ENCODE data around the gene TMEM190.
"Not testable (repeated sequence)": the region's sequence is repeated elsewhere in the genome, so short reads cannot be mapped to it uniquely, and the experiment has no call there.

TMEM190 gene

GRCh38 chr19:55376241-55376933, at the start of gene TMEM190:
Gene TMEM190 (plus strand): TSS chr19:55376826. CDS start chr19:55376854, 28 bp downstream.
- DNase-seq (ENCODE audit: low read depth in 2 of 3, low spot score in 2 of 3) = no peak

GRCh38 chr19:55328774-55329318, 47.8 kb upstream of the TMEM190 start:
- DNase-seq (ENCODE audit: low read depth in 2 of 3, low spot score in 2 of 3) = not testable (repeated sequence)

DNA sequence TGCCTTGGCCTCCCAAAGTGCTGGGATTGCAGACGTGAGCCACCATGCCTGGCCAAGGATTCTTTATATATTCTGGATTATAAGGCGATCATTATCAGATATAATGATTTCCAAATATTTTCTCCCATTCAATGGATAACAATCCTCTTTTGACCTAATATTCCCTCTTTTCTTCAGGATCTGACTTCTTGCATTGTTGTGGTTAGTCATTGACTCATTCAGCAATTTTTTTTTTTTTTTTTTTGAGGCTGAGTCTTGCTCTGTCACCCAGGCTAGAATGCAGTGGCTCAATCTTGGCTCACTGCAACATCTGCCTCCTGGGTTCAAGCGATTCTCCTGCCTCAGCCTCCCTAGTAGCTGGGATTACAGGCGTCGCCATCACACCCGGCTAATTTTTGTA, 46.8 kb upstream of the TMEM190 start:
- not testable (repeated sequence) for DNase-seq (ENCODE audit: low read depth in 2 of 3, low spot score in 2 of 3)

DNA sequence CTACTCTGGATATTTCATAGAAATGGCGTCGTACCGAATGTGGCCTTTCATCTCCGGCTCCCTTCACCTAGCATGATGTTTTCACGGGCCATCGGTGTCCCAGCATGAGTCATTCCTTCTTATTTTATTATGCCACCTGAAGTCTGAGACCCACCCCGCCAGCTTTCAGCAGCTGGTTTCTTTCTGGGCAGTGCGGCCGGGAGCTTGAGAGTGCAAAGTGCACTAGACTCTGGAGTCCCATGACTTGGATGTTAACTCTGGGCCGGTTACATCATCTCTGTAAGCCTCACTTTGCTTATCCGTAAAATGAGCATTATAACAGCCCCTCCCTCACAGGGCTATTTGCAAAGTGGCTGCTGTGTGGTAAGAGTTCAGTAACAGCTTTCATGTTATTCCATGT, 42.8 kb upstream of the TMEM190 start:
- no peak for DNase-seq (ENCODE audit: low read depth in 2 of 3, low spot score in 2 of 3)

DNA sequence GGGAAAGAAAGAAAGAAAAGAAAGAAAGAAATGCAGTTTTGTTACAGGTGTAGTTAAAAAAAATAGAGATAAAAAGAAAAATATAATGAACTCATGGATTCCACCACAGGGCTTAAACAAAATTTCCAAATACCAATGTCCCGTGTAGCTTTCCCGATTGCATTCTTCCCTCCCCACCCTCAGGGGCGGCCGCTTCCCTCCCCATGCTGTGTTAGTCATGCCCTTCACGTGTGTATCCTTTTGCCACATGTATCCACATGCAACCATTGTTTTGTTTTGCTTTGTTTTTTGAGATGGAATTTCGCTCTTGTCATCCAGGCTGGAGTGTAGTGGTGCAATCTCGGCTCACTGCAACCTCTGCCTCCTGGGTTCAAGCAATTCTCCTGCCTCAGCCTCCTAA, 40.5 kb upstream of the TMEM190 start:
- no peak for DNase-seq (ENCODE audit: low read depth in 2 of 3, low spot score in 2 of 3)

- peak; percentile 99 to 100 (median 100) for DNase-seq (ENCODE audit: low read depth in 2 of 3, low spot score in 2 of 3)
Measured at GRCh38 chr19:55339105-55339888, 37.3 kb upstream of the TMEM190 start, which contains the start of gene KMT5C. Gene KMT5C (plus strand): TSS chr19:55339876. CDS start chr19:55341937, 2,061 bp downstream.

DNA sequence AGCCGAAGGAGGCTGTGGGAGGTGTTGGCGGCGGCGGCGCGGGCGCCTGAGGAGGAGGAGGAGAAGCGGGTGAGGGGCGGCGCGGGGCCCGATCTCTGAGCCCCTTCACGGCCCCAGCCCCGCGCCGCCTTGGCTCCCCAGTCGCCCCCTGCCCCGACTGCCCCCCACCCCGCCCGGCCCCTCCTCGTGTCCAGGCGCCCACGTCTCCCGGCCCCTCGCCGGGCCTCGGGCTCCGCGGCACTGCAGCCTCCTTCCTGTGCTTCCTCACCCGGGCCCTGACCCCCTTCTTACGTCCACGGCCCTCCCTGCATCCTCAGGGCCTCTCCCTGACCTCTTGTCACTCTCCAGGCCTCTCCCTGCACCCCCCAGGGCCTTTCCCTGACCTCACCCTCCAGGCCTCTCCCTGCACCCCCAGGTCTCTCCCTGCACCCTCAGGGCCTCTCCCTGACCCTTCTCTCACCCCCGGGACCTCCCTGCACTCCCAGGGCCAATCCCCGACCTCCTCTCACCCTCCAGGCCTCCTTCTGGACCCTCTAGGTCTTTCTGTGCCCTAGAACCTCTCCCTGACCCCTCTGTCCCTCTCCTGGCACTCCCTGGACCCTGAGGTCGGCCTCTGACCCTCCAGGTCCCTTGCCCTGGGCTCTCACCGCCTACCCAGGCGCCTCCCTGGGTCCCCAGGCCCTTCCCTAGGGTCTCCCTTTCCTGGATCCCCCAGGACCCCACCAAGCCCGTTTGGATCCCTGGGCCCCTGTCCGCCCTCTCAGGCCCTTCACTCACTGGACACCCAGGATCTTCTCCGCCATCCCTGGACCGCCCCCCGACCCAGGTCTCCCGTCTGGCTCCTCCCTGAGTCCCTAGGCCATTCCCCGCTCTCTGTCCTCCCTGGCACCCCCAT, 36.5 kb upstream of the TMEM190 start:
- peak in 1 of 3 experiments; percentile 30 for DNase-seq (ENCODE audit: low read depth in 2 of 3, low spot score in 2 of 3)

DNA sequence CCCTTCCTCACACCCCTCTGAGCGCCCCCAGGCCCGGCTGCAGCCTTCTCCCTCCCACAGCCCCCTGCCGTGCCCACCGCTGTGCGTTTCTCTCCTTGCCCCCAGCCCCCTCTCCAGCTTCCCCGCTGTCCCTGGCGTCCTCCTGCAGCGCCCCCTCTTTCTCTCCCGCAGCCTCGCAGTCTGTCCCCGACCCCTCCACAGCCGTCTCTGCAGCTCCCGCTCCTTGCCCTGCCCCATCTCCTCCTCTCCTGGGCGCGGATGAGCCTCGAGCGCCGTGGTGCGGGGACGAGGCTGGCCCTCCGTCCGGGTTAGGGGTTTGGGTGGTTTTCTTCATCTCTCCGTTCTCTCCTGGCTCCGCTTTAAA, 35.9 kb upstream of the TMEM190 start:
- peak in 1 of 3 experiments; percentile 17 for DNase-seq (ENCODE audit: low read depth in 2 of 3, low spot score in 2 of 3)

- DNase-seq (ENCODE audit: low read depth in 2 of 3, low spot score in 2 of 3) = peak; percentile 32 to 48 (median 38)
Measured at GRCh38 chr19:55341171-55341588, 35.4 kb upstream of the TMEM190 start.

DNA sequence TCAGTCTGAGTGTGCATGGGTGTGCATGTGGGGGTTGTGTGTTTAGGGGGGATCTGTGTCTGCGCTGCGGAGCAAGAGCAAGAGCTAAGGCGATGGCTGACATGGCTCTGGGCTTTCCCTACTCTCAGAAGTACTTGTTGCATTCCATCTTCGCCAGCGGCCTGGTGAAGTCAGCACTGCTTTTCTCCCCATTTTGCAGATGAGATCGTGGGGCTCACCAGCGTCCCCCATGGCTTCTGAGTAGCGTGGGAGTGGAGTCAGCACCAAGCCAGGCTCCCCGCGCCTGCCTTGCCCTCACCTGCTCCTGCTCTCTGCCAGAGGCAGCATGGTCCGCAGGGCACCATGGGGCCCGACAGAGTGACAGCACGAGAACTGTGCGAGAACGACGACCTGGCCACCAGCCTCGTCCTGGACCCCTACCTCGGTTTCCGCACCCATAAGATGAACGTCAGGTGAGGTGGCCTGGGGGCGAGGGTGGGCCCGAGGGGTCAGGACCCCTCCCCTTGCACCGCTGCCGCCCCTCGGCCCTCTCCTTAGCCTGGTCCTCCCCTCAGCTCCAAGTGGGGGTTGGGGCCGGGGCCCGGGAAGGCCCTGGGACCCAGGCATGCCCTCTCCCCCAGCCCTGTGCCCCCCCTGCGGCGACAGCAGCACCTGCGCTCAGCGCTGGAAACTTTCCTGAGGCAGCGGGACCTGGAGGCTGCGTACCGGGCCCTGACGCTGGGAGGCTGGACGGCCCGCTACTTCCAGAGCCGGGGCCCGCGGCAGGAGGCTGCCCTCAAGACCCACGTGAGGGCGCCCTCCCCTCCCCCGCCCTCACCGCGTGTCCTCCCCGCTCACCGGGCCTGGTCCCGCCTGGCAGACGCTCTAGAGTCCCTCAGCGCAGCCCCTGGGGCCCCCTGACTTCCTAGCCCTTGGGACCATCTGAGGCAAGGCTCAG, 34.8 kb upstream of the TMEM190 start:
- no peak for DNase-seq (ENCODE audit: low read depth in 2 of 3, low spot score in 2 of 3)

DNA sequence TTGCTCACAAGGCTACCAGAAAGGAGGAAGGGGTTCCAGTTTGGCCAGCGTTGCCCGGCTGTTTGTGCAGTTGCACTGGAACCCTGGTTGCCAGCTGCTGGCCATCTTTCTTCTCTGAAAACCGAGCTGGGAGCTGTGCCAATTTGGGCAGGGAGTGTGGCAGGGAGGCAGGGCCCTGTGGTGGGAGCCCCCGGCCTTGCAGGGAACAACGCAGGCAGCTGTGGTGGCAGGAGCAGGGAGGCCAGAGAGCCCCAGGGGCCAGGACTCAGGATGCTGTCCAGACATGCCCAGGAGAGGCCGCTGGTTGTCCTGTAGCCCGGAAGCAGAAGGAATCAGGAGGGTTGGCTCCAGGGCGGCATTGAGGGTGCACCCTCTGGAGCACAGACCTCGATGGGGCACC, 32.2 kb upstream of the TMEM190 start:
- no peak for DNase-seq (ENCODE audit: low read depth in 2 of 3, low spot score in 2 of 3)

GRCh38 chr19:55345101-55345817, 31.4 kb upstream of the TMEM190 start:
- DNase-seq (ENCODE audit: low read depth in 2 of 3, low spot score in 2 of 3) = no peak

GRCh38 chr19:55345818-55346724, 30.6 kb upstream of the TMEM190 start:
- DNase-seq (ENCODE audit: low read depth in 2 of 3, low spot score in 2 of 3) = no peak

DNA sequence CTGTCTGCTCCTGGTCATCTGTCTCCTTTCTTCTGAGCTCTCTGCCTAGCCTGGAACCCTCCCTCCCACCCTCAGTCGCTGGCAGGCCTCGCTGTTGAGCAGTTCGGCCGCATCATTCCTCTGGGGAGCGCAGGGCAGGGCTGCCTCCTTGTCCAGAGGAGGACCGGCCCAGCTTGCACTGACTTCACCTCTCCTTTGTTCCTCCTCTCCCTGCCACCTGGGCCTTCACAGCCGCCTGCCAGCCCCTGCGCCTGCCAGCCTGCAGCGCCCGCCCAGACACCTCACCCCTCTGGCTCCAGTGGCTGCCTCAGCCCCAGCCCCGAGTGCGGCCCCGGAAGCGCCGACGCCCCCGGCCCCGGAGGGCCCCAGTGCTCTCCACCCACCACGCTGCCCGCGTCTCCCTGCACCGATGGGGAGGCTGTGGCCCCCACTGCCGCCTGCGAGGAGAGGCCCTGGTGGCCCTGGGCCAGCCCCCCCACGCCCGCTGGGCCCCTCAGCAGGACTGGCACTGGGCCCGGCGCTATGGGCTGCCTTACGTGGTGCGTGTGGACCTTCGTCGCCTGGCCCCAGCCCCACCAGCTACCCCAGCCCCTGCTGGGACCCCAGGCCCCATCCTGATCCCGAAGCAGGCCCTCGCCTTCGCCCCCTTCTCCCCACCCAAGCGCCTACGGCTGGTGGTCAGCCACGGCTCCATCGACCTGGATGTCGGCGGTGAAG, 29.7 kb upstream of the TMEM190 start:
- DNase-seq (ENCODE audit: low read depth in 2 of 3, low spot score in 2 of 3) = no peak

GRCh38 chr19:55347442-55348009, 29.1 kb upstream of the TMEM190 start:
- DNase-seq (ENCODE audit: low read depth in 2 of 3, low spot score in 2 of 3) = no peak

GRCh38 chr19:55348317-55349034, 28.1 kb upstream of the TMEM190 start:
- DNase-seq (ENCODE audit: low read depth in 2 of 3, low spot score in 2 of 3) = no peak

Data from activated CD8-positive, alpha-beta memory T cell treated with anti-CD3 and anti-CD28 coated beads for 48 hours (primary cell).